Neural progenitor cell (in vitro differentiated cells): ENCODE data around the gene C6orf120. TPM values are rescaled to one million over a fixed set of nuclear protein-coding genes. Genes with fewer than 3 reads are reported as not detected.

Source experiments
- DNase-seq: peaks from one replicate; pipeline ENCODE4 v3.0.0-alpha.2; 2016; ENCODE audit warnings: low spot score
- H2AFZ ChIP-seq: fragments of 200-600 bp; sonication (generic); replicated peaks from 2 replicates; pipeline ENCODE4 v1.6.1; 2016; ENCODE audit warnings: antibody characterized with exemption
- H3F3A ChIP-seq: fragments of 200-600 bp; sonication (generic); 2 replicates; pipeline ENCODE4 v1.6.1; 2016; ENCODE audit warnings: antibody characterized with exemption, low read depth
- H3K27ac ChIP-seq: fragments of 200-600 bp; sonication (generic); 2 replicates; pipeline ENCODE4 v1.5.1; 2016; ENCODE audit warnings: mild to moderate bottlenecking
- H3K27me3 ChIP-seq: fragments of 200-600 bp; sonication (generic); 2 replicates; pipeline ENCODE4 v1.6.1; 2016; ENCODE audit warnings: mild to moderate bottlenecking, moderate library complexity
- H3K36me3 ChIP-seq: fragments of 200-600 bp; sonication (generic); 2 replicates; pipeline ENCODE4 v1.5.1; 2016
- H3K4me1 ChIP-seq: fragments of 200-600 bp; sonication (generic); 2 replicates; pipeline ENCODE4 v1.6.1; 2016; ENCODE audit warnings: mixed run types
- H3K4me2 ChIP-seq: fragments of 200-600 bp; sonication (generic); 2 replicates; pipeline ENCODE4 v1.6.1; 2016
- H3K4me3 ChIP-seq: fragments of 200-600 bp; sonication (generic); 2 replicates; pipeline ENCODE4 v1.5.1; 2016
- H3K79me2 ChIP-seq: fragments of 200-600 bp; sonication (generic); 2 replicates; pipeline ENCODE4 v1.6.1; 2016; ENCODE audit warnings: low read depth
- H3K9ac ChIP-seq: fragments of 200-600 bp; sonication (generic); 2 replicates; pipeline ENCODE4 v1.6.1; 2016
- H3K9me3 ChIP-seq: fragments of 200-600 bp; sonication (generic); 2 replicates; pipeline ENCODE4 v1.5.1; 2016; ENCODE audit warnings: low read depth
- H4K20me1 ChIP-seq: fragments of 200-600 bp; sonication (generic); 2 replicates; pipeline ENCODE4 v1.6.1; 2016; ENCODE audit warnings: low read depth
- H3K27ac Mint-ChIP-seq: 3 replicates; pipeline ENCODE4 v1.8.0; 2021; ENCODE audit warnings: mixed read lengths
- H3K27me3 Mint-ChIP-seq: 2 replicates; pipeline ENCODE4 v1.8.0; 2022; ENCODE audit warnings: low read depth, mild to moderate bottlenecking, inconsistent platforms, moderate library complexity, mixed read lengths; ENCODE audit not compliant: insufficient read depth
- H3K36me3 Mint-ChIP-seq: 3 replicates; pipeline ENCODE4 v1.8.0; 2021; ENCODE audit warnings: mixed read lengths
- H3K4me1 Mint-ChIP-seq: 3 replicates; pipeline ENCODE4 v1.8.0; 2021; ENCODE audit warnings: mixed read lengths
- H3K4me3 Mint-ChIP-seq: 3 replicates; pipeline ENCODE4 v1.8.0; 2021; ENCODE audit warnings: mild to moderate bottlenecking, moderate library complexity, mixed read lengths
- H3K9me3 Mint-ChIP-seq: 3 replicates; pipeline ENCODE4 v1.8.0; 2020; ENCODE audit warnings: mixed read lengths
- EZH2 ChIP-seq: fragments of 200-600 bp; sonication (generic); IDR thresholded peaks from 2 replicates; pipeline ENCODE4 v1.6.1; 2017; ENCODE audit warnings: antibody characterized with exemption, mild to moderate bottlenecking, moderate library complexity
- EZH2phosphoT487 ChIP-seq: fragments of 200-600 bp; sonication (generic); IDR thresholded peaks from 2 replicates; pipeline ENCODE4 v1.6.1; 2017; ENCODE audit warnings: antibody characterized with exemption
- total RNA-seq: library from RNA; depleted of rRNA; stranded (reverse); fragments of >200 nt; gene quantifications from 2 replicates; pipeline ENCODE4 v1.2.3, GENCODE V29; 2015; ENCODE audit warnings: low replicate concordance
- TF ChIP-seq, protein P1 (sequence below): fragments of 200-600 bp; sonication (generic); IDR thresholded peaks from 2 replicates; pipeline ENCODE4 v1.5.1; 2017; ENCODE audit warnings: antibody characterized with exemption, mild to moderate bottlenecking

Gene C6orf120
- total RNA-seq, 1 donor from 2014 or later = 38.8 TPM

DNA sequence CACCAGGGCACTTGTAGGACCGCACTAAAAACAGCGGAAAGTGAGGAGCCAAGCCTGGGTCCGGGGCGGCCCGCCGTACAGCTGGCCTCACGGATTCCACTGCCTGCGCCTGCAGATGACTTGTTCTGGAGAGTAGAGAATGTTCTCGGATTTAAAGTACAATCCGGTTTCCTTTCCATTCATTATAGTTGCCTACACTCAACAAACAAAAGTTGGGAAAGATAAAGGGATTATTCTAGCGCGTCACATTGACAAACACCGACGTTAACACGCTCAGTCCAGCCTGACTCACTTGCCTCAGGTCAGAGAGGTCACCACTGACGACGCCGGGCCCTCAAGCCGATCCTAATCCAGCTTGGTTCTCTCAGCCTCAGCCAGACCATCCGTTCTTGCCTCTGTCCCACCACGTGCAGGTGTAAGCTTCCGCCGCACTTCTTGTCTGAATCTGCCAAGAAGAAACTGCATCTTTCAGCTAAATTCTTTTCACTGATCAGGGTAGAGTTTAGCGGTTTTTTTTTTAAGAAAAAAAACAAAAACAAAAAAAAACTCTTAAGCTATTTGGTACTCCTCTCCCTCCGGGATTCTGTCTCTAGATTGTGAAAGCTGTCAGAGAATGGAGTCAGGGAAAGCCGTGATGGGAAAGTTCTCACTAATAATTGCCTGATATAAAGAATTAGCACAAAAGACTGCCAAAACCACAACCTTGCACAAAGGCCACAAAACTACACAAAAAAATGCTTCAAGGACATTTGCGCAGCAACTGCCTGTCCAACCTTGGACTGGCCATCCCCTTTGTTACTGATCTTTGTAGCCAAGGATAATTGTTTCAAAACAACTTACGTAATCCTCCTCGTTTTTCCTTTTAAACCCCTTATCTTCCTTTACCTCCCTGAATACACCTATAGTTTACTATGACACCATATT, 23.5 kb downstream of the C6orf120 start:
- Histone ChIP-seq H3K27ac (peak overlapping the region; percentile 98), H3K79me2 (peaks cover 48% of the 10 kb centered on the region), H3F3A (peaks cover 31% of the 10 kb centered on the region), H3K27me3 (no peaks in the 10 kb centered on the region), H3K4me2 (peak overlapping the region; percentile 85), H3K4me3 (peak overlapping the region; percentile 67), H2AFZ (peak overlapping the region; percentile 80), H4K20me1 (peaks cover 39% of the 10 kb centered on the region), H3K9ac (peak overlapping the region; percentile 67), H3K36me3 (no peaks in the 10 kb centered on the region), H3K9me3 (no peaks in the 10 kb centered on the region), H3K4me1 (peaks cover 31% of the 10 kb centered on the region)
- TF ChIP-seq, protein P1, sequence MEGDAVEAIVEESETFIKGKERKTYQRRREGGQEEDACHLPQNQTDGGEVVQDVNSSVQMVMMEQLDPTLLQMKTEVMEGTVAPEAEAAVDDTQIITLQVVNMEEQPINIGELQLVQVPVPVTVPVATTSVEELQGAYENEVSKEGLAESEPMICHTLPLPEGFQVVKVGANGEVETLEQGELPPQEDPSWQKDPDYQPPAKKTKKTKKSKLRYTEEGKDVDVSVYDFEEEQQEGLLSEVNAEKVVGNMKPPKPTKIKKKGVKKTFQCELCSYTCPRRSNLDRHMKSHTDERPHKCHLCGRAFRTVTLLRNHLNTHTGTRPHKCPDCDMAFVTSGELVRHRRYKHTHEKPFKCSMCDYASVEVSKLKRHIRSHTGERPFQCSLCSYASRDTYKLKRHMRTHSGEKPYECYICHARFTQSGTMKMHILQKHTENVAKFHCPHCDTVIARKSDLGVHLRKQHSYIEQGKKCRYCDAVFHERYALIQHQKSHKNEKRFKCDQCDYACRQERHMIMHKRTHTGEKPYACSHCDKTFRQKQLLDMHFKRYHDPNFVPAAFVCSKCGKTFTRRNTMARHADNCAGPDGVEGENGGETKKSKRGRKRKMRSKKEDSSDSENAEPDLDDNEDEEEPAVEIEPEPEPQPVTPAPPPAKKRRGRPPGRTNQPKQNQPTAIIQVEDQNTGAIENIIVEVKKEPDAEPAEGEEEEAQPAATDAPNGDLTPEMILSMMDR = no peak
- TF ChIP-seq EZH2phosphoT487 (peak; percentile 62), EZH2 (no peak)
- DNase-seq = peak; percentile 92
- H3K27me3 Mint-ChIP-seq = peaks cover 11% of the 10 kb centered on the region
- peaks cover 2% of the 10 kb centered on the region for H3K9me3 Mint-ChIP-seq
- peaks cover 34% of the 10 kb centered on the region for H3K4me1 Mint-ChIP-seq
- no peaks in the 10 kb centered on the region for H3K36me3 Mint-ChIP-seq
- peak overlapping the region; percentile 98 for H3K27ac Mint-ChIP-seq
- peak overlapping the region; percentile 91 for H3K4me3 Mint-ChIP-seq

DNA sequence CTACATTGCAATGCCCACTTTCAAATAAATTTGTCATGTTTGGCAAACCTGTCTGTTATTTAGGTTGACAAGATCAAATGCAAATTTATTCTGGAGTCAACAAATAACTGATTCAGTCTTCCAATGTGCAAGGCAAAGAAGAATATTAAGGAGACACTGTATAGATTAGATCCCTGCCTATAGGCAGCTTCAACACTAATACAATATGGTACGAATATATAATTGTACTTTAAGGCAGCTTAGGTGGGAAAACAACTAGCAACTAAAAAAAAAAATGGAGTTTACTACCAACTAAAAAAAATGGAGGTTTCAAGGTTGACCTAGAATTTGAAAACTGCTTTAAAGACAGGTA, 24.1 kb downstream of the C6orf120 start:
- Histone ChIP-seq H3K9me3 (no peaks in the 10 kb centered on the region), H4K20me1 (peaks cover 32% of the 10 kb centered on the region), H3K27ac (no peak overlapping the region), H3K27me3 (no peaks in the 10 kb centered on the region), H3K4me2 (peak overlapping the region; percentile 85), H3K36me3 (no peaks in the 10 kb centered on the region), H3K9ac (no peak overlapping the region), H3K4me3 (peak overlapping the region; percentile 67), H2AFZ (no peak overlapping the region), H3K4me1 (peaks cover 31% of the 10 kb centered on the region), H3F3A (peaks cover 31% of the 10 kb centered on the region), H3K79me2 (peaks cover 41% of the 10 kb centered on the region)
- Mint-ChIP-seq H3K27me3 (peaks cover 11% of the 10 kb centered on the region), H3K36me3 (no peaks in the 10 kb centered on the region), H3K4me3 (peak overlapping the region; percentile 91), H3K9me3 (peaks cover 2% of the 10 kb centered on the region), H3K27ac (peak overlapping the region; percentile 98), H3K4me1 (peaks cover 34% of the 10 kb centered on the region)
- TF ChIP-seq EZH2phosphoT487 (no peak), EZH2 (no peak)
- TF ChIP-seq, protein P1 = no peak
- no peak for DNase-seq

DNA sequence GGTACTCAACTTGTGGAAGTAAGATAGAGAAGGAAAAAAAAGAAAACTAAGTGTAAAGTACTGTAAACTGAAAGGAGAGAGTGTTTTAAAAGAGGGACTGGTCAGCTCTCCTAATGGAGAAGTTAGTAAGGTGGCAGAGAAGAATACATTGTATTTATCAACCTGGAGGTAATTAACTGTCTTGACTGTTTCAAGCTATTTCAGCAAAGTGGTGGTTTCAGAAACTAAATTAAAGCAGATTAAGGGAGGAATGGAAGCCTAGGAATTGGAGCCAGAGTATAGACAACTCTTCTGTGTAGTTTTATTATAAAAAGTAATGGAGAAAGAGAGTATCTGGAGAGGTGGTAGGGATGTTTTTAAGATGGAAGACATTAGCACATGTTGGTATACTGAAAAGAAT, 25.0 kb downstream of the C6orf120 start:
- Mint-ChIP-seq H3K4me3 (no peak overlapping the region), H3K27ac (no peak overlapping the region), H3K36me3 (no peaks in the 10 kb centered on the region), H3K4me1 (peaks cover 27% of the 10 kb centered on the region), H3K27me3 (peaks cover 11% of the 10 kb centered on the region), H3K9me3 (peaks cover 2% of the 10 kb centered on the region)
- Histone ChIP-seq H3K4me3 (no peak overlapping the region), H3K9ac (no peak overlapping the region), H3K79me2 (peaks cover 32% of the 10 kb centered on the region), H3K9me3 (no peaks in the 10 kb centered on the region), H3K4me2 (no peak overlapping the region), H2AFZ (no peak overlapping the region), H3K27ac (no peak overlapping the region), H3K36me3 (no peaks in the 10 kb centered on the region), H3K27me3 (no peaks in the 10 kb centered on the region), H3F3A (peaks cover 31% of the 10 kb centered on the region), H4K20me1 (peaks cover 23% of the 10 kb centered on the region), H3K4me1 (peaks cover 23% of the 10 kb centered on the region)
- DNase-seq = no peak
- TF ChIP-seq EZH2 (no peak), EZH2phosphoT487 (no peak)
- TF ChIP-seq, protein P1 = no peak
